PFSK-1 (cell line): Measurements from ENCODE around the gene MTMR10.

Experiments
- FOXP2 ChIP-seq: optimal IDR thresholded peaks from 2 replicates; pipeline ENCODE3; 2011; ENCODE audit warnings: borderline replicate concordance, control low read depth, inconsistent platforms; ENCODE audit not compliant: insufficient read depth; ENCODE audit errors: extremely low read length, extremely low read depth
- POLR2AphosphoS5 ChIP-seq: IDR thresholded peaks from 2 replicates; pipeline ENCODE4 v1.6.1; 2012; ENCODE audit warnings: low read depth, mild to moderate bottlenecking, control low read depth, low read length, moderate library complexity
- REST ChIP-seq, 2 experiments: IDR thresholded peaks; 2 replicates each; pipeline versions ENCODE4 v1.6.1 to v1.8.0; 2011 to 2012; ENCODE audit warnings: low read depth in 2 of 2, low read length in 2 of 2, control low read depth in 1 of 2, inconsistent platforms in 1 of 2, mild to moderate bottlenecking in 1 of 2, moderate library complexity in 1 of 2; ENCODE audit not compliant: insufficient read depth in 1 of 2
- SIN3A ChIP-seq: IDR thresholded peaks from 2 replicates; pipeline ENCODE4 v1.6.1; 2012; ENCODE audit warnings: mild to moderate bottlenecking, low read length, moderate library complexity, borderline replicate concordance; ENCODE audit not compliant: insufficient read depth
- TAF1 ChIP-seq: IDR thresholded peaks from 2 replicates; pipeline ENCODE4 v1.6.1; 2012; ENCODE audit warnings: low read length, control low read depth, borderline replicate concordance; ENCODE audit not compliant: insufficient read depth

Gene MTMR10

GRCh38 chr15:30905821-30906220, 85.6 kb downstream of the MTMR10 start:
- TF ChIP-seq SIN3A, result no peak
- TF ChIP-seq TAF1, result no peak
- TF ChIP-seq POLR2AphosphoS5, result no peak
- TF ChIP-seq FOXP2, result no peak
- no peak for TF ChIP-seq REST (IDR thresholded peaks at IDR 0.05; ENCODE audit: insufficient read depth in 1 of 2, low read depth in 2 of 2, low read length in 2 of 2)

- no peak for TF ChIP-seq SIN3A
- no peak for TF ChIP-seq TAF1
- TF ChIP-seq POLR2AphosphoS5, result no peak
- TF ChIP-seq FOXP2, result no peak
- no peak for TF ChIP-seq REST (IDR thresholded peaks at IDR 0.05; ENCODE audit: insufficient read depth in 1 of 2, low read depth in 2 of 2, low read length in 2 of 2)
Observed at GRCh38 chr15:30904812-30905211, 86.6 kb downstream of the MTMR10 start.

- TF ChIP-seq POLR2AphosphoS5 (no peak), FOXP2 (no peak), TAF1 (no peak), REST (IDR thresholded peaks at IDR 0.05; ENCODE audit: insufficient read depth in 1 of 2, low read depth in 2 of 2, low read length in 2 of 2) (no peak), SIN3A (no peak)
Observed at GRCh38 chr15:30903497-30904187, 87.8 kb downstream of the MTMR10 start, which contains the start of gene FAN1. TSS of gene FAN1 (plus strand) at chr15:30903915. CDS start at chr15:30904664, 749 bp downstream.

- no peak for TF ChIP-seq SIN3A
- no peak for TF ChIP-seq TAF1
- TF ChIP-seq REST (IDR thresholded peaks at IDR 0.05; ENCODE audit: insufficient read depth in 1 of 2, low read depth in 2 of 2, low read length in 2 of 2), result no peak
- TF ChIP-seq POLR2AphosphoS5, result no peak
- no peak for TF ChIP-seq FOXP2
Observed at GRCh38 chr15:30901889-30902288, 89.5 kb downstream of the MTMR10 start.

GRCh38 chr15:30896211-30896606, 95.2 kb downstream of the MTMR10 start:
- TF ChIP-seq SIN3A (no peak), FOXP2 (no peak), POLR2AphosphoS5 (no peak), REST (IDR thresholded peaks at IDR 0.05; ENCODE audit: insufficient read depth in 1 of 2, low read depth in 2 of 2, low read length in 2 of 2) (no peak), TAF1 (no peak)
